ENCODE data around the gene DYSF.

Gene DYSF

DNA sequence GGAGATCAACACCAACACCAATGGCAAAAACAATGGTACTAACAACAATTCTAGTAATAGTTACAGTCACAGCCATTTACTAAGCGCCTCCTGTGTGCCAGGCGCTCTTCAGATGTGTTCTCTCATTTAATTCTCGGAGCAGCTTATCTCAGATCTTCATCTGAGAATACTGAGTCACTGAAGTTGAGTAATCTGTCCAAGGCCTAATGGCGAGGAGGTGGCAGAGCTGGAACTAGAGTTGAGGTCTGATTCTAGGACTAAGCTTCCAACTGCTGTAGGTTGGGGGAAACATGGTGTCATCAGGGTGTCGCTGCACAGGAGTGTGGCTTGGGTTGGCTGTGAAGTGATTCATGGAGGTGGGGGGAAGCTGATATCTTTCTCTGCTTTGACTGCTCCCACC lies 156.1 kb downstream of the DYSF start:
- Histone ChIP-seq H3K36me3 (ENCODE audit: control insufficient read depth in 4 of 4, insufficient read depth in 4 of 4, low read length in 3 of 4) (no peaks in the 10 kb centered on the region), H3K4me3 (ENCODE audit: control insufficient read depth in 1 of 7, extremely low read depth in 1 of 7, insufficient read depth in 4 of 7, low read depth in 2 of 7, low read length in 6 of 7) (no peak overlapping the region), H3K27me3 (replicated peaks in 2 of 5; ENCODE audit: control insufficient read depth in 4 of 5, insufficient read depth in 5 of 5, low read length in 4 of 5) (peaks cover 0 to 3% (median 0%) of the 10 kb centered on the region in 5 experiments), H3K9me3 (ENCODE audit: control extremely low read depth in 1 of 5, control insufficient read depth in 4 of 5, insufficient read depth in 2 of 5, low read depth in 1 of 5, low read length in 4 of 5) (no peaks in the 10 kb centered on the region), H3K4me1 (ENCODE audit: control extremely low read depth in 1 of 4, control insufficient read depth in 4 of 4, insufficient read depth in 4 of 4, low read length in 3 of 4) (peaks cover 0 to 23% (median 10%) of the 10 kb centered on the region in 4 experiments), H3K27ac (ENCODE audit: insufficient read depth in 1 of 2, low read depth in 1 of 2, low read length in 2 of 2, poor library complexity in 1 of 2, severe bottlenecking in 2 of 2) (no peak overlapping the region)
- DNase-seq: peak in 1 of 3 donors; percentile 57
- CTCF ChIA-PET: interaction anchor here (1.0 to 1.7 kb wide), 3 partner anchors 65 to 189 kb away, joined by 3 read pairs; no protein-coding TSS in a partner anchor
- WGBS (ENCODE audit: insufficient coverage): 83% methylated on average over 5 of the region's 5 CpGs
- POLR2A ChIA-PET: interaction anchor here (0.6 kb wide), 1 partner anchor 17 kb away, joined by 3 read pairs; no protein-coding TSS in a partner anchor

DNA sequence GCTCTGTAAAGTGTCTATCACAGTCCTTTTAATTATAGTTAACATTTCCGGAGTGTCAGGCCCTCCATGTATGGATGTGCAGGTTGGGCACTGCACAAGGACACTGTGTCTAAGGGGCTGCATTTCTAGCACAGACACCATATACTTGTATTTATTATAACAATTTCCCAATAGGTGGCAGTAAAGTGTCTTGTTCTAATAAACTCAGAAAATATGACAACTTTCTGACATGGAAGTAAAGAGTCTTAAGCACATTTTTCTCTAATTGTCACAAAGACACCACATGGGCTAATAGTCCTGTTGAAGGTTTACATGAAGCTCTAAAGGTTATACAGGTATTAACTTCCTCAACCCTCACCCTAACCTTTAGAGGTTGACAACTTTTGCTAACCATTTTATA lies 156.6 kb downstream of the DYSF start:
- no CpG with 5 or more reads among the region's 1 CpG for WGBS (ENCODE audit: insufficient coverage)
- CTCF ChIA-PET: interaction anchor here (1.0 to 1.7 kb wide), 3 partner anchors 65 to 189 kb away, joined by 3 read pairs; no protein-coding TSS in a partner anchor

DNA sequence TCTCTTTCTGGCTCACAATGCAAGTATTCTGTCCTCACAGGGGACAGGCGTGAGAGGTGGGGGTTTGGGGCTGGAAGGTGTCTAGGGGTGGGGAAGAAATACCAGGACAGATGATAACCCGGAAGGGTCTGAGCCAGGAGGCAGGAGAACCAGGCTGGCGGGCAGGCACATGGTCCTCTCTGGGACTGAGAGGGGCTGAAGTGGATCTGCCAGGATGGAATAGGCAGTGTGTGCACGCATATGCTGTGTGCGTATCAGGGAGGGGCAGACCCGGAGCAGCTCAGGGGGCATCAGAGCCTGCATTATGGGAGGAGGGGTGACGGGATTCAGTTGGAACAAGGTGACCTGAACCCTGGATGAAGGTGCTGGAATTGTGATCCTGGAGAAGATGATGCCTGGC lies 157.3 kb downstream of the DYSF start:
- WGBS (ENCODE audit: insufficient coverage): 98% methylated on average over 7 of the region's 7 CpGs
- no peak for DNase-seq
- POLR2A ChIA-PET: no interaction called here
- Histone ChIP-seq H3K4me3 (ENCODE audit: control insufficient read depth in 1 of 7, extremely low read depth in 1 of 7, insufficient read depth in 4 of 7, low read depth in 2 of 7, low read length in 6 of 7) (no peak overlapping the region), H3K27ac (ENCODE audit: insufficient read depth in 1 of 2, low read depth in 1 of 2, low read length in 2 of 2, poor library complexity in 1 of 2, severe bottlenecking in 2 of 2) (no peak overlapping the region), H3K27me3 (replicated peaks in 2 of 5; ENCODE audit: control insufficient read depth in 4 of 5, insufficient read depth in 5 of 5, low read length in 4 of 5) (peaks cover 0 to 3% (median 0%) of the 10 kb centered on the region in 5 experiments), H3K36me3 (ENCODE audit: control insufficient read depth in 4 of 4, insufficient read depth in 4 of 4, low read length in 3 of 4) (no peaks in the 10 kb centered on the region), H3K9me3 (ENCODE audit: control extremely low read depth in 1 of 5, control insufficient read depth in 4 of 5, insufficient read depth in 2 of 5, low read depth in 1 of 5, low read length in 4 of 5) (no peaks in the 10 kb centered on the region), H3K4me1 (ENCODE audit: control extremely low read depth in 1 of 4, control insufficient read depth in 4 of 4, insufficient read depth in 4 of 4, low read length in 3 of 4) (peaks cover 0 to 14% (median 5%) of the 10 kb centered on the region in 4 experiments)
- CTCF ChIA-PET: interaction anchor here (0.6 to 1.7 kb wide), 3 partner anchors 187 to 1249 kb away, joined by 3 read pairs; no protein-coding TSS in a partner anchor

More for the DNA sequence above, 156.6 kb downstream of the DYSF start:
- H3K4me3 ChIP-seq (ENCODE audit: control insufficient read depth in 1 of 7, extremely low read depth in 1 of 7, insufficient read depth in 4 of 7, low read depth in 2 of 7, low read length in 6 of 7): no peak overlapping the region
- H3K27ac ChIP-seq (ENCODE audit: insufficient read depth in 1 of 2, low read depth in 1 of 2, low read length in 2 of 2, poor library complexity in 1 of 2, severe bottlenecking in 2 of 2): no peak overlapping the region
- DNase-seq: peak; percentile 10 to 44 (median 37)
- H3K9me3 ChIP-seq (ENCODE audit: control extremely low read depth in 1 of 5, control insufficient read depth in 4 of 5, insufficient read depth in 2 of 5, low read depth in 1 of 5, low read length in 4 of 5): no peaks in the 10 kb centered on the region
- H3K36me3 ChIP-seq (ENCODE audit: control insufficient read depth in 4 of 4, insufficient read depth in 4 of 4, low read length in 3 of 4): no peaks in the 10 kb centered on the region
- H3K27me3 ChIP-seq (replicated peaks in 2 of 5; ENCODE audit: control insufficient read depth in 4 of 5, insufficient read depth in 5 of 5, low read length in 4 of 5): peaks cover 0 to 3% (median 0%) of the 10 kb centered on the region in 5 experiments
- POLR2A ChIA-PET: no interaction called here
- H3K4me1 ChIP-seq (ENCODE audit: control extremely low read depth in 1 of 4, control insufficient read depth in 4 of 4, insufficient read depth in 4 of 4, low read length in 3 of 4): peaks cover 0 to 17% (median 8%) of the 10 kb centered on the region in 4 experiments

DNA sequence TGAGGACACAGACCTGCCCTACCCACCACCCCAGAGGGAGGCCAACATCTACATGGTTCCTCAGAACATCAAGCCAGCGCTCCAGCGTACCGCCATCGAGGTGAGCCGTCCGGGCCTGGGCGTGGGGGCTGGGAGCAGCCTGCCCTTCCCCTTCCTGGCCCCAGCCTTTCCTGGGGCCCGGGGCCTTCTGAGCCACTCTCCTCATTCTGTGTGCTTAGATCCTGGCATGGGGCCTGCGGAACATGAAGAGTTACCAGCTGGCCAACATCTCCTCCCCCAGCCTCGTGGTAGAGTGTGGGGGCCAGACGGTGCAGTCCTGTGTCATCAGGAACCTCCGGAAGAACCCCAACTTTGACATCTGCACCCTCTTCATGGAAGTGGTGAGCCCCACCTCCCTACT lies 157.9 kb downstream of the DYSF start:
- WGBS (ENCODE audit: insufficient coverage): 80% methylated on average over 10 of the region's 12 CpGs
- H3K27me3 ChIP-seq (replicated peaks in 2 of 5; ENCODE audit: control insufficient read depth in 4 of 5, insufficient read depth in 5 of 5, low read length in 4 of 5): peaks cover 0 to 3% (median 0%) of the 10 kb centered on the region in 5 experiments
- no peaks in the 10 kb centered on the region for H3K36me3 ChIP-seq (ENCODE audit: control insufficient read depth in 4 of 4, insufficient read depth in 4 of 4, low read length in 3 of 4)
- peaks cover 0 to 8% (median 3%) of the 10 kb centered on the region in 4 experiments for H3K4me1 ChIP-seq (ENCODE audit: control extremely low read depth in 1 of 4, control insufficient read depth in 4 of 4, insufficient read depth in 4 of 4, low read length in 3 of 4)
- no peak for DNase-seq
- ChIA-PET CTCF (interaction anchor here (0.6 to 1.1 kb wide), 2 partner anchors 186 to 1248 kb away, joined by 3 read pairs; no protein-coding TSS in a partner anchor), POLR2A (no interaction called here)
- H3K9me3 ChIP-seq (ENCODE audit: control extremely low read depth in 1 of 5, control insufficient read depth in 4 of 5, insufficient read depth in 2 of 5, low read depth in 1 of 5, low read length in 4 of 5): no peaks in the 10 kb centered on the region
- H3K4me3 ChIP-seq (ENCODE audit: control insufficient read depth in 1 of 7, extremely low read depth in 1 of 7, insufficient read depth in 4 of 7, low read depth in 2 of 7, low read length in 6 of 7): no peak overlapping the region
- H3K27ac ChIP-seq (ENCODE audit: insufficient read depth in 1 of 2, low read depth in 1 of 2, low read length in 2 of 2, poor library complexity in 1 of 2, severe bottlenecking in 2 of 2): no peak overlapping the region

DNA sequence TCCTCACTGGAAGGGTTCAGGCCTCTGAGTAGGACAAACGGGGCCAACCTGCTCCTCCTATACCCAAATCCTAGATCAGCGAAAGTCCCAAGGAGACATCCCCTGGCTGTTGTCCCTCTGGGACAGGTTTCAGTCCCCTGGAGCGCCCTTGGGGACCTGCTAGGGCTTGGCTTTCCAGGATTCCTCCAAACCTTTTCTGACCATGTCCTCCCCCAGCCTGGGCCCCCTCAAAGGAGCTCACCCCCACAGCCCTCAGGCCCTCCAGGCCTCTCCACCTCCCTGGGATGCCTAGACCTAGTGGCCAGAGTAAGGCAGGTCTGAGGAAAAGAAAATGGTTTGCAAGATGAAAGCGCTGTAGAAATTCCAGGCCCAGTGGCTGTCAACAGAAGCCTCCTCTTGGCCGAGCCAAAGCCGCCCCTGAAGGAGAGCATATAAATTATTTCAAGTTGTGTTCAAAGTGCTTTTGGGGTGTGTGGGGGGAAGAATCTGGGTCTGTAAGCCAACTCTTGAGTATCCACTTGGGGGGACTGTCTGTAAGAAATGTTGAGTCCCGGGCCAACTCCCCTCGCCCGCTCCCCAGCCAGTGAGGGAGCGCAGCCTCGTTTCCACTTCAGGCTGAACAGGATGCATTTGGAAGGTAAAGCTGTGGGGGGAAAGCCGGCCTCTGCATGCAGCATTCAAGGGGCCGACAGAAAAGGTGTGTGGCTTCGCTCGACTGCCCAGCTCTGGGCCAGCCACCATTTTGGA lies 158.6 kb downstream of the DYSF start:
- H3K27ac ChIP-seq (ENCODE audit: insufficient read depth in 1 of 2, low read depth in 1 of 2, low read length in 2 of 2, poor library complexity in 1 of 2, severe bottlenecking in 2 of 2): no peak overlapping the region
- no peaks in the 10 kb centered on the region for H3K9me3 ChIP-seq (ENCODE audit: control extremely low read depth in 1 of 5, control insufficient read depth in 4 of 5, insufficient read depth in 2 of 5, low read depth in 1 of 5, low read length in 4 of 5)
- DNase-seq: no peak
- H3K36me3 ChIP-seq (ENCODE audit: control insufficient read depth in 4 of 4, insufficient read depth in 4 of 4, low read length in 3 of 4): no peaks in the 10 kb centered on the region
- no peak overlapping the region for H3K4me3 ChIP-seq (ENCODE audit: control insufficient read depth in 1 of 7, extremely low read depth in 1 of 7, insufficient read depth in 4 of 7, low read depth in 2 of 7, low read length in 6 of 7)
- H3K27me3 ChIP-seq (replicated peaks in 2 of 5; ENCODE audit: control insufficient read depth in 4 of 5, insufficient read depth in 5 of 5, low read length in 4 of 5): no peaks in the 10 kb centered on the region
- WGBS (ENCODE audit: insufficient coverage): 97% methylated on average over 10 of the region's 15 CpGs
- CTCF ChIA-PET: interaction anchor here (1.1 kb wide), 1 partner anchor 186 kb away, joined by 3 read pairs; no protein-coding TSS in a partner anchor
- POLR2A ChIA-PET: no interaction called here
- peaks cover 0 to 5% (median 2%) of the 10 kb centered on the region in 4 experiments for H3K4me1 ChIP-seq (ENCODE audit: control extremely low read depth in 1 of 4, control insufficient read depth in 4 of 4, insufficient read depth in 4 of 4, low read length in 3 of 4)

DNA sequence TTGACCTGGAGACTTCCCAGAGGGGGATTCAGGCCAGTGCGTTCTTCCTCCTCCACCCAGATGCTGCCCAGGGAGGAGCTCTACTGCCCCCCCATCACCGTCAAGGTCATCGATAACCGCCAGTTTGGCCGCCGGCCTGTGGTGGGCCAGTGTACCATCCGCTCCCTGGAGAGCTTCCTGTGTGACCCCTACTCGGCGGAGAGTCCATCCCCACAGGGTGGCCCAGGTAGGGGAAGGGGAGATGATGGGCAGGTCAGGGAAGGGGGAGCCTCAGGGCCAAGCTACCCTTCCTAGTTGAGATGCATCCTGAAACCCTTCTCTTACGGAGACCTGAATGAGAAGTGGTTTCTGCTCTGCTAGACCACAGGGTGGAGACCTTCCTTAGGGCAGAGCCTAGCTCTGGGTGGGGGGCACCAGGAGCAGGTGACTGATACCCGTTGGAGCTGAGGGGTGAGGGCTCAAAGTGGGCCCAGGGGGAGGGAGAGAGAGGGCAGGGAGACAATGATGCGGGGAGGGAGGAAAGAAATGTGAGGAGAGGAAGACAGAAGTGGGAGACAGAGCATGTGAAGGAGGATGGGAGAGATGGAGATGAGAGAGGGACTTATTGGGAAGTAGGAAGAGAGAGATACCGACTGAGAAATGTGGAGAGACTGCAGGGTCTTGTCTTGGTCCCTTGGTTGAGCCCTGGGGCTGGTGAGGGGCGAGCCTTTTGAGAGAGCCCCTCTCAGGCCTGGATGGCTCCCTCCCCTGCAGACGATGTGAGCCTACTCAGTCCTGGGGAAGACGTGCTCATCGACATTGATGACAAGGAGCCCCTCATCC lies 159.4 kb downstream of the DYSF start:
- ChIA-PET POLR2A (no interaction called here), CTCF (no interaction called here)
- Histone ChIP-seq H3K9me3 (ENCODE audit: control extremely low read depth in 1 of 5, control insufficient read depth in 4 of 5, insufficient read depth in 2 of 5, low read depth in 1 of 5, low read length in 4 of 5) (no peaks in the 10 kb centered on the region), H3K4me1 (ENCODE audit: control extremely low read depth in 1 of 4, control insufficient read depth in 4 of 4, insufficient read depth in 4 of 4, low read length in 3 of 4) (peaks cover 0 to 5% (median 2%) of the 10 kb centered on the region in 4 experiments), H3K36me3 (ENCODE audit: control insufficient read depth in 4 of 4, insufficient read depth in 4 of 4, low read length in 3 of 4) (no peaks in the 10 kb centered on the region), H3K27me3 (replicated peaks in 2 of 5; ENCODE audit: control insufficient read depth in 4 of 5, insufficient read depth in 5 of 5, low read length in 4 of 5) (no peaks in the 10 kb centered on the region), H3K27ac (ENCODE audit: insufficient read depth in 1 of 2, low read depth in 1 of 2, low read length in 2 of 2, poor library complexity in 1 of 2, severe bottlenecking in 2 of 2) (no peak overlapping the region), H3K4me3 (ENCODE audit: control insufficient read depth in 1 of 7, extremely low read depth in 1 of 7, insufficient read depth in 4 of 7, low read depth in 2 of 7, low read length in 6 of 7) (no peak overlapping the region)
- 89% methylated on average over 17 of the region's 17 CpGs for WGBS (ENCODE audit: insufficient coverage)
- DNase-seq: no peak

Measured in common myeloid progenitor, CD34-positive (primary cell).